Endothelial cell of umbilical vein (primary cell): Measurements from ENCODE around the gene DIPK2B. TPM values are rescaled to one million over a fixed set of nuclear protein-coding genes. Genes with fewer than 3 reads are reported as not detected.

ENCODE experiments used
- Bru-seq: library from RNA; stranded (reverse); fragments of 400-500 nt; gene quantifications from one replicate; lab custom pipeline; 2021; lab: Mats Ljungman, UMichigan
- BruChase-seq, 2 experiments: library from RNA; stranded (reverse); fragments of 400-500 nt; gene quantifications; one replicate each; lab custom pipeline; 2021; lab: Mats Ljungman, UMichigan
- BruUV-seq: library from RNA; stranded (reverse); fragments of 400-500 nt; replicated peaks from 2 replicates; lab custom pipeline; 2021; lab: Mats Ljungman, UMichigan
- CTCF ChIA-PET: fragments of 300-600, 350-600 bp; sonication (Branson Sonifier 250); formaldehyde crosslinking; loops from one replicate; lab custom pipeline; 2021; ENCODE audit warnings: antibody characterized with exemption, inconsistent platforms; lab: Charles Lee
- POLR2A ChIA-PET: fragments of 300-600, 350-600 bp; sonication (Branson Sonifier 250); formaldehyde crosslinking; loops from one replicate; lab custom pipeline; 2021; ENCODE audit warnings: antibody characterized with exemption, inconsistent platforms; lab: Charles Lee
- DNase-seq: peaks from one replicate; pipeline ENCODE4 v3.0.0-alpha.2; 2011; ENCODE audit warnings: low read depth, low spot score
- FAIRE-seq: peaks from 2 replicates; lab custom pipeline; 2011; peaks lifted over from hg19 to GRCh38; lab: Jason Lieb, UNC
- H2AFZ ChIP-seq: 2 replicates; pipeline ENCODE4 v1.6.0; 2012; ENCODE audit warnings: low read depth, low read length, control low read depth, inconsistent platforms
- H3K27ac ChIP-seq: 2 replicates; pipeline ENCODE4 v1.5.1; 2011; ENCODE audit warnings: low read depth, mild to moderate bottlenecking, control low read depth, low read length, moderate library complexity; ENCODE audit not compliant: insufficient read depth
- H3K27me3 ChIP-seq, 2 experiments: 2 replicates each; pipeline versions ENCODE4 v1.6.0 to v1.6.1; 2011; ENCODE audit warnings: low read length in 2 of 2, mixed read lengths in 1 of 2; ENCODE audit not compliant: control insufficient read depth in 2 of 2, insufficient read depth in 2 of 2
- H3K36me3 ChIP-seq, 2 experiments: 2 replicates in 1 of 2; 3 replicates in 1 of 2; pipeline ENCODE4 v1.5.1; 2011; ENCODE audit warnings: low read length in 2 of 2, mild to moderate bottlenecking in 1 of 2, moderate library complexity in 1 of 2; ENCODE audit not compliant: control insufficient read depth in 2 of 2, insufficient read depth in 2 of 2; ENCODE audit errors: extremely low read depth in 1 of 2
- H3K4me1 ChIP-seq: 3 replicates; pipeline ENCODE4 v1.5.1; 2011; ENCODE audit warnings: mild to moderate bottlenecking, low read length; ENCODE audit not compliant: control insufficient read depth, insufficient read depth; ENCODE audit errors: extremely low read depth
- H3K4me2 ChIP-seq: 2 replicates; pipeline ENCODE4 v1.6.1; 2011; ENCODE audit warnings: low read length, control low read depth, mixed read lengths; ENCODE audit not compliant: insufficient read depth
- H3K4me3 ChIP-seq, 3 experiments: fragments of 200-600 bp in 1 of 3; sonication (generic), shearing (Covaris generic) in 1 of 3; replicated peaks in 1 of 3; 2 replicates each; pipeline ENCODE4 v1.5.1; 2011 to 2016; ENCODE audit warnings: control low read depth in 3 of 3, low read length in 3 of 3, mild to moderate bottlenecking in 2 of 3, inconsistent platforms in 1 of 3, low read depth in 1 of 3, moderate library complexity in 1 of 3; ENCODE audit not compliant: insufficient read depth in 1 of 3
- H3K79me2 ChIP-seq: 2 replicates; pipeline ENCODE4 v1.6.0; 2012; ENCODE audit warnings: low read length, inconsistent platforms; ENCODE audit not compliant: control insufficient read depth, insufficient read depth
- H3K9ac ChIP-seq: replicated peaks from 2 replicates; pipeline ENCODE3; 2011; ENCODE audit warnings: low read length, control low read depth; ENCODE audit not compliant: insufficient read depth; ENCODE audit errors: extremely low read depth
- H3K9me1 ChIP-seq: replicated peaks from 3 replicates; pipeline ENCODE4 v1.6.0; 2011; ENCODE audit warnings: mild to moderate bottlenecking, low read length; ENCODE audit not compliant: control insufficient read depth, insufficient read depth; ENCODE audit errors: extremely low read depth
- H3K9me3 ChIP-seq: replicated peaks from 2 replicates; pipeline ENCODE4 v1.5.1; 2012; ENCODE audit warnings: low read length, inconsistent platforms; ENCODE audit not compliant: control insufficient read depth, insufficient read depth
- H4K20me1 ChIP-seq: replicated peaks from 2 replicates; pipeline ENCODE3; 2011; ENCODE audit warnings: mild to moderate bottlenecking, low read length; ENCODE audit not compliant: control insufficient read depth, insufficient read depth; ENCODE audit errors: extremely low read depth
- GATA2 ChIP-seq: IDR thresholded peaks from 2 replicates; pipeline ENCODE4 v1.7.0; 2011; ENCODE audit warnings: low read depth, mild to moderate bottlenecking, moderate library complexity, mixed read lengths, low read length; ENCODE audit not compliant: insufficient read length, insufficient read depth
- MYC ChIP-seq: IDR thresholded peaks from one replicate; pipeline ENCODE4 v1.6.1; 2011; ENCODE audit warnings: mild to moderate bottlenecking, low read depth, low read length
- POLR2A ChIP-seq: IDR thresholded peaks from 2 replicates; pipeline ENCODE4 v1.6.1; 2012; ENCODE audit warnings: low read depth, mild to moderate bottlenecking, control low read depth, low read length
- POLR2AphosphoS5 ChIP-seq: IDR thresholded peaks from 2 replicates; pipeline ENCODE4 v1.6.1; 2012; ENCODE audit warnings: low read depth, mild to moderate bottlenecking, control low read depth, low read length, moderate library complexity; ENCODE audit not compliant: insufficient read depth
- dilution Hi-C: fragments of 300-500 bp; cut with MboI; formaldehyde crosslinking; loops from one replicate; pipeline ENCODE4 v1.15.0; 2019; ENCODE audit warnings: low sequenced_read_pairs; ENCODE audit not compliant: extremely low pct_ligation_motif_present
- intact Hi-C: fragments of 100-400 bp; cut with micrococcal nuclease; formaldehyde crosslinking; loops from one replicate; pipeline ENCODE4 v1.10.0; 2022
- long read RNA-seq: library from polyadenylated mRNA; stranded (forward); transcript quantifications from one replicate; pipeline ENCODE4 v2.0.0, GENCODE V29; 2021
- polyA minus RNA-seq, 3 experiments: library from RNA; depleted of rRNA, polyadenylated mRNA; stranded (reverse); fragments of >200 nt; gene quantifications; 1 replicate in 1 of 3; 2 replicates in 2 of 3; pipeline ENCODE4 v1.2.3, GENCODE V29; 2011
- polyA plus RNA-seq, 4 experiments: library from polyadenylated mRNA; depleted of rRNA in 3 of 4; stranded (reverse) in 3 of 4; unstranded in 1 of 4; fragments of >200 nt; gene quantifications; 2 replicates each; pipeline versions ENCODE4 v1.2.1 to v1.2.3, GENCODE V29; 2011 to 2012; ENCODE audit warnings: missing spikeins in 1 of 4
- total RNA-seq: library from RNA; stranded (reverse); gene quantifications from 2 replicates; pipeline ENCODE4 v1.2.3, GENCODE V29; 2021

The DIPK2B gene, protein sequence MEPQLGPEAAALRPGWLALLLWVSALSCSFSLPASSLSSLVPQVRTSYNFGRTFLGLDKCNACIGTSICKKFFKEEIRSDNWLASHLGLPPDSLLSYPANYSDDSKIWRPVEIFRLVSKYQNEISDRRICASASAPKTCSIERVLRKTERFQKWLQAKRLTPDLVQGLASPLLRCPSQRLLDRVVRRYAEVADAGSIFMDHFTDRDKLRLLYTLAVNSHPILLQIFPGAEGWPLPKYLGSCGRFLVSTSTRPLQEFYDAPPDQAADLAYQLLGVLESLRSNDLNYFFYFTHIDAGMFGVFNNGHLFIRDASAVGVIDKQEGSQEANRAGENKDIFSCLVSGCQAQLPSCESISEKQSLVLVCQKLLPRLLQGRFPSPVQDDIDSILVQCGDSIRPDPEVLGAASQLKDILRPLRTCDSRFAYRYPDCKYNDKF
- 74.8 and 106 TPM in 2 replicates for total RNA-seq
- 42.5 and 46.0 TPM in 2 replicates for polyA plus RNA-seq
- 43.9 and 44.8 TPM in 2 replicates for polyA plus RNA-seq (2011; cell fraction: cytosol; rRNA removed)
- 46.7 and 49.3 TPM in 2 replicates for polyA plus RNA-seq (2011; cell fraction: nucleus; rRNA removed)
- polyA plus RNA-seq (2012): 61.1 and 79.8 TPM in 2 replicates
- 47.3 and 59.5 TPM in 2 replicates for polyA minus RNA-seq
- not detected for polyA minus RNA-seq (2011; cell fraction: cytosol; rRNA and poly(A)+ RNA removed)
- polyA minus RNA-seq (2011; cell fraction: nucleus; rRNA and poly(A)+ RNA removed): 32.9 and 33.3 TPM in 2 replicates
- Bru-seq, nascent RNA: percentile 89 among the genes with signal in this experiment
- BruChase-seq, experiment 1, labeled RNA remaining after a 6-hour chase: percentile 93 among the genes with signal in this experiment
- BruChase-seq, experiment 2, labeled RNA remaining after a 2-hour chase: percentile 90 among the genes with signal in this experiment
- long read RNA-seq, full-length matches to known transcripts: 141 of 193 reads
- long read RNA-seq, partial matches to known transcripts: 2 of 193 reads
- long read RNA-seq, other reads (novel, unspliced or antisense): 50 of 193 reads

DNA sequence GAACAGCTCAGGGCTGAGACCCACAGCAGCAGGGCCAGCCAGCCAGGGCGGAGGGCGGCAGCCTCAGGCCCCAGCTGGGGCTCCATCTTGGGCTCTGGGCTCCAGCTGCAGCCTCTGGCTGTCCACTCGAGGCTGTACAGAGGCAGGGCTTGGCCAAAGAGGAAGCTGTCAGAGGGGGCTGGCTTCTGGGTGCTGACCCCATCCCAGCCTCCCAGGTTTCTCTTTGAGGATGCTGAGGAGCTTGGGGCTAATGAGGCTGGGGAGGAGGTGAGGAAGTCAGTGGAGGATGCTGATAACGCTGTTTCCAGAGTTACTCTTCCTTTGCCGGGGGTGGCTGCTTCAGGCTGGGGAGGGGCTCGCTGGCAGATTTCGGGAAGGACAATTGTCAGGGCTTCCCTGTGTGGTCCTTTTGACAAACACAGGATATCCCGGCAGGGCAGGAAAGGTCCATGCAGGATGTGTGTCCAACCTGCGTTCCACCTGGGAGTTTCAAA lies at the start of gene DIPK2B:
Gene DIPK2B, minus strand, starts transcription at position 136 of the 494 bp plus-strand sequence. Its CDS starts 50 bp downstream, at position 86.
- peak within 1 kb of the TSS; percentile 80 for H3K9ac ChIP-seq
- H2AFZ ChIP-seq: peak within 1 kb of the TSS; percentile 51
- POLR2A ChIA-PET: interaction anchor here (0.9 to 1.4 kb wide), 2 partner anchors 306 to 658 kb away, joined by 3 read pairs; partner anchors contain the start of gene FUNDC1
- intact Hi-C loops (loop anchor here (5.0 kb wide), 1 partner anchor 512 kb away; no protein-coding TSS in a partner anchor), dilution Hi-C loops (no loop called here)
- peak within 1 kb of the TSS; percentile 43 for H3K4me2 ChIP-seq
- H3K36me3 ChIP-seq: no peaks in the 10 kb centered on the region
- H3K4me3 ChIP-seq: peak within 1 kb of the TSS; percentile 11 to 80 (median 38)
- H3K27me3 ChIP-seq: no peaks in the 10 kb centered on the region
- TF ChIP-seq GATA2: peak; percentile 42
- TF ChIP-seq POLR2AphosphoS5: no peak
- no peak for TF ChIP-seq MYC
- TF ChIP-seq POLR2A: peak; percentile 23
- no peaks in the 10 kb centered on the region for H3K9me1 ChIP-seq
- peaks cover 53% of the 10 kb centered on the region for H3K4me1 ChIP-seq
- H3K79me2 ChIP-seq: peaks cover 3% of the 10 kb centered on the region
- no TSS peak for BruUV-seq
- peak within 1 kb of the TSS; percentile 91 for H3K27ac ChIP-seq
- DNase-seq (peak; percentile 79), FAIRE-seq (peak; percentile 46)
- H4K20me1 ChIP-seq: no peaks in the 10 kb centered on the region
- CTCF ChIA-PET: interaction anchor here (0.8 to 1.4 kb wide), 2 partner anchors 13 to 314 kb away, joined by 5 read pairs; no protein-coding TSS in a partner anchor
- H3K9me3 ChIP-seq: no peaks in the 10 kb centered on the region
